K562 (cell line): Measurements from ENCODE around the gene ZDHHC8. TPM values are rescaled to one million over a fixed set of nuclear protein-coding genes. Genes with fewer than 3 reads are reported as not detected.

Experiments used
- ELF1 ChIP-seq: fragments of 200-800 bp; sonication (Bioruptor generic); IDR thresholded peaks from 2 replicates; pipeline ENCODE4 v1.6.1; 2016; ENCODE audit warnings: missing genetic modification characterization, missing compliant biosample characterization
- FOSL1 ChIP-seq: fragments of 200-800 bp; sonication (Bioruptor generic); conservative IDR thresholded peaks from 2 replicates; pipeline ENCODE4 v1.6.1; 2016; ENCODE audit warnings: missing genetic modification characterization, missing compliant biosample characterization
- HMG20A ChIP-seq: fragments of 450-650 bp; formaldehyde crosslinking; conservative IDR thresholded peaks from 2 replicates; pipeline ENCODE4 v1.4.0; 2020; ENCODE audit warnings: mild to moderate bottlenecking, mixed read lengths
- NELFE ChIP-seq: IDR thresholded peaks from 2 replicates; pipeline ENCODE4 v1.6.1; 2011; ENCODE audit warnings: mild to moderate bottlenecking; ENCODE audit not compliant: insufficient read depth, insufficient read length
- NFATC3 ChIP-seq: fragments of 450-650 bp; IDR thresholded peaks from 2 replicates; pipeline ENCODE4 v1.6.1; 2017; ENCODE audit warnings: mild to moderate bottlenecking
- NRF1 ChIP-seq, 2 experiments: fragments of 450-650 bp; IDR thresholded peaks in 1 of 2; conservative IDR thresholded peaks in 1 of 2; 2 replicates each; pipeline ENCODE4 v1.6.1; 2014; ENCODE audit warnings: mild to moderate bottlenecking in 2 of 2
- POLR2AphosphoS5 ChIP-seq: IDR thresholded peaks from 2 replicates; pipeline ENCODE4 v1.6.1; 2011; ENCODE audit warnings: mild to moderate bottlenecking, low read depth, low read length, moderate library complexity; ENCODE audit not compliant: control insufficient read depth, insufficient read depth
- XRCC3 ChIP-seq: fragments of 450-650 bp; IDR thresholded peaks from 2 replicates; pipeline ENCODE4 v1.6.1; 2017; ENCODE audit warnings: mild to moderate bottlenecking, moderate library complexity
- ZNF134 ChIP-seq: fragments of 250-450 bp; sonication (Bioruptor Pico); conservative IDR thresholded peaks from 2 replicates; pipeline ENCODE4 v1.4.0; 2020
- ZNF175 ChIP-seq: fragments of 200-800 bp; sonication (Bioruptor generic); IDR thresholded peaks from 2 replicates; pipeline ENCODE4 v1.6.1; 2016; ENCODE audit warnings: low read depth, mild to moderate bottlenecking, missing genetic modification characterization, missing compliant biosample characterization
- ZNF436 ChIP-seq: fragments of 250-450, 450-650 bp; sonication (Bioruptor Pico); formaldehyde crosslinking; IDR thresholded peaks from 2 replicates; pipeline ENCODE4 v1.7.0; 2020; ENCODE audit warnings: mild to moderate bottlenecking
- polyA plus RNA-seq, 8 experiments: library from polyadenylated mRNA; depleted of rRNA in 4 of 8; stranded (reverse) in 5 of 8; unstranded in 3 of 8; fragments of >200 nt; fragmentation: Nextera tagmentation in 2 of 8; fragmentation: Illumina TruSeq in 1 of 8; extraction: Ambion mirVana in 2 of 8; extraction: Trizol in 1 of 8; gene quantifications; 2 replicates each; pipeline versions ENCODE4 v1.2.1 to v1.2.3, GENCODE V29; 2011 to 2014; ENCODE audit warnings: inconsistent platforms in 1 of 8, missing spikeins in 1 of 8
- total RNA-seq, 7 experiments: library from RNA; depleted of rRNA in 6 of 7; stranded (reverse); fragments of >200 nt in 6 of 7; fragmentation: Illumina TruSeq in 2 of 7; extraction: Trizol in 2 of 7; gene quantifications; 2 replicates each; pipeline versions ENCODE4 v1.2.1 to v1.2.3, GENCODE V29; 2011 to 2021; ENCODE audit warnings: low replicate concordance in 1 of 7
- TF ChIP-seq, protein P1 (sequence below): fragments of 250-450 bp; sonication (Bioruptor Pico); IDR thresholded peaks from 2 replicates; pipeline ENCODE4 v1.4.0; 2020; ENCODE audit warnings: mild to moderate bottlenecking, moderate library complexity
- TF ChIP-seq, protein P2 (sequence below): fragments of 450-650 bp; IDR thresholded peaks from 2 replicates; pipeline ENCODE4 v1.6.1; 2017; ENCODE audit warnings: antibody characterized with exemption
- TF ChIP-seq, protein P3 (sequence below): fragments of 250-450 bp; sonication (Bioruptor Pico); IDR thresholded peaks from 2 replicates; pipeline ENCODE4 v1.8.0; 2022; ENCODE audit warnings: inconsistent platforms
- TF ChIP-seq, protein P4 (sequence below): fragments of 450-650 bp; formaldehyde crosslinking; IDR thresholded peaks from 2 replicates; pipeline ENCODE4 v1.4.0; 2022; ENCODE audit warnings: missing genetic modification characterization
- TF ChIP-seq, protein P5 (sequence below): sonication (generic); formaldehyde crosslinking; IDR thresholded peaks from 2 replicates; pipeline ENCODE4 v1.8.1; 2023; ENCODE audit warnings: mild to moderate bottlenecking, missing genetic modification reagents, moderate library complexity

The ZDHHC8 gene
- total and polyA plus RNA-seq, 9 of the 15 experiments (the other 6 are each of a cell fraction or from before 2014, with no cell fraction given) = 0.04 to 109 (median 16.4) TPM

DNA sequence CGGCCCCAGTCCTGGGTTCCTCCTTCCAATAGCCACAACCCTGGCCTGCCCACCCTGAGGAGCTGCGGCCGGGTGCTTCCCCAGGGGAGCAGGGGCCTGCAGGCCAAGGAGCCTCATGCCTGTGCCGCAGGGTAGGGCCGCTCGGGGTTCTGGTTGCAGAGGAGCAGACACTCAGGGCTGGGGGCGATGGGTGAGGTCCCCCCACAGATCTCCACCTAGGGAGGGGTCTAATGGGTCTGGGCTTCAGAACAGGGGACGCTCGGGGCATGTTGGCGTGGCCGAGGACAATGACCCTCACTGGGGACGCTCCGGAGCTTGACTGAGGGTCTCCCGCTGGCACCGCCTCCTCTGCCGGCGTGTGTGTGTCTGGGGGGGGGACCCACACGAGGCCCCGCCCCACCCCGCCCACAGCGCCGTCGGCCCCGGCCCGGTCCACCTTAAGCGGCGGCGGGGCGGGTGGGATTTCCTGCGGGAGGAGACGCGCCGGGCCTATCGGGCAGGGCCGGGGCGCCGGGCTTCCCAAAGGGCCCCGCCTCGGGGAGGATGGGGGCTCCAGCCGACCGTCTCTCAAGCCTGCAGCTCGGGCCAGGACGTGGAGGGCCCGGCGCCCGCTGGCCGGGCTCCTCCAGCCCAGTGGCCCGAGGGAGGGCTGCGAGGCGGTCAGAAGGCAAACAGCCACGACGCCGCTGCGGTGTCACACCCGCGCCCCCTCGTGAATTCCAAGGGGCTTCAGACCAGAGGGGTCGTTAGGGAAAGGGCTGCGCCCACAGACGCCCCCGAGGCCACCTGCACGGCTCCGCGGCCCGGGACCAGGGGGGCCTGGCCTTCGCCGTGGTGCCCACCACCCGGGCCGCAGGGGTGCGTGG lies 640 bp upstream of the ZDHHC8 start (continued):
- TF ChIP-seq NRF1 (conservative IDR thresholded peaks at IDR 0.05 in 1 of 2, IDR thresholded peaks at IDR 0.05 in 1 of 2) (peak; percentile 49 to 61; a peak in 2 of 4 replicates), NFATC3 (no peak), ZNF175 (CRISPR knock-in tag) (no peak), NELFE (no peak), HMG20A (no peak), ZNF134 (CRISPR knock-in tag) (no peak), ELF1 (tag) (no peak), POLR2AphosphoS5 (no peak), FOSL1 (no peak; the same call in 1 of the 2 replicates), ZNF436 (CRISPR knock-in tag) (peak; percentile 21; the same call in 1 of the 2 replicates), XRCC3 (no peak)
- TF ChIP-seq, protein P1, sequence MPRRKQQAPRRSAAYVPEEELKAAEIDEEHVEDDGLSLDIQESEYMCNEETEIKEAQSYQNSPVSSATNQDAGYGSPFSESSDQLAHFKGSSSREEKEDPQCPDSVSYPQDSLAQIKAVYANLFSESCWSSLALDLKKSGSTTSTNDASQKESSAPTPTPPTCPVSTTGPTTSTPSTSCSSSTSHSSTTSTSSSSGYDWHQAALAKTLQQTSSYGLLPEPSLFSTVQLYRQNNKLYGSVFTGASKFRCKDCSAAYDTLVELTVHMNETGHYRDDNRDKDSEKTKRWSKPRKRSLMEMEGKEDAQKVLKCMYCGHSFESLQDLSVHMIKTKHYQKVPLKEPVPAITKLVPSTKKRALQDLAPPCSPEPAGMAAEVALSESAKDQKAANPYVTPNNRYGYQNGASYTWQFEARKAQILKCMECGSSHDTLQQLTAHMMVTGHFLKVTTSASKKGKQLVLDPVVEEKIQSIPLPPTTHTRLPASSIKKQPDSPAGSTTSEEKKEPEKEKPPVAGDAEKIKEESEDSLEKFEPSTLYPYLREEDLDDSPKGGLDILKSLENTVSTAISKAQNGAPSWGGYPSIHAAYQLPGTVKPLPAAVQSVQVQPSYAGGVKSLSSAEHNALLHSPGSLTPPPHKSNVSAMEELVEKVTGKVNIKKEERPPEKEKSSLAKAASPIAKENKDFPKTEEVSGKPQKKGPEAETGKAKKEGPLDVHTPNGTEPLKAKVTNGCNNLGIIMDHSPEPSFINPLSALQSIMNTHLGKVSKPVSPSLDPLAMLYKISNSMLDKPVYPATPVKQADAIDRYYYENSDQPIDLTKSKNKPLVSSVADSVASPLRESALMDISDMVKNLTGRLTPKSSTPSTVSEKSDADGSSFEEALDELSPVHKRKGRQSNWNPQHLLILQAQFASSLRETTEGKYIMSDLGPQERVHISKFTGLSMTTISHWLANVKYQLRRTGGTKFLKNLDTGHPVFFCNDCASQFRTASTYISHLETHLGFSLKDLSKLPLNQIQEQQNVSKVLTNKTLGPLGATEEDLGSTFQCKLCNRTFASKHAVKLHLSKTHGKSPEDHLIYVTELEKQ (CRISPR knock-in tag) = 0 out of 2 replicates have a peak, but pooled peaks have one; percentile 32
- TF ChIP-seq, protein P2, sequence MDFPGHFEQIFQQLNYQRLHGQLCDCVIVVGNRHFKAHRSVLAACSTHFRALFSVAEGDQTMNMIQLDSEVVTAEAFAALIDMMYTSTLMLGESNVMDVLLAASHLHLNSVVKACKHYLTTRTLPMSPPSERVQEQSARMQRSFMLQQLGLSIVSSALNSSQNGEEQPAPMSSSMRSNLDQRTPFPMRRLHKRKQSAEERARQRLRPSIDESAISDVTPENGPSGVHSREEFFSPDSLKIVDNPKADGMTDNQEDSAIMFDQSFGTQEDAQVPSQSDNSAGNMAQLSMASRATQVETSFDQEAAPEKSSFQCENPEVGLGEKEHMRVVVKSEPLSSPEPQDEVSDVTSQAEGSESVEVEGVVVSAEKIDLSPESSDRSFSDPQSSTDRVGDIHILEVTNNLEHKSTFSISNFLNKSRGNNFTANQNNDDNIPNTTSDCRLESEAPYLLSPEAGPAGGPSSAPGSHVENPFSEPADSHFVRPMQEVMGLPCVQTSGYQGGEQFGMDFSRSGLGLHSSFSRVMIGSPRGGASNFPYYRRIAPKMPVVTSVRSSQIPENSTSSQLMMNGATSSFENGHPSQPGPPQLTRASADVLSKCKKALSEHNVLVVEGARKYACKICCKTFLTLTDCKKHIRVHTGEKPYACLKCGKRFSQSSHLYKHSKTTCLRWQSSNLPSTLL = no peak
- TF ChIP-seq, protein P3, sequence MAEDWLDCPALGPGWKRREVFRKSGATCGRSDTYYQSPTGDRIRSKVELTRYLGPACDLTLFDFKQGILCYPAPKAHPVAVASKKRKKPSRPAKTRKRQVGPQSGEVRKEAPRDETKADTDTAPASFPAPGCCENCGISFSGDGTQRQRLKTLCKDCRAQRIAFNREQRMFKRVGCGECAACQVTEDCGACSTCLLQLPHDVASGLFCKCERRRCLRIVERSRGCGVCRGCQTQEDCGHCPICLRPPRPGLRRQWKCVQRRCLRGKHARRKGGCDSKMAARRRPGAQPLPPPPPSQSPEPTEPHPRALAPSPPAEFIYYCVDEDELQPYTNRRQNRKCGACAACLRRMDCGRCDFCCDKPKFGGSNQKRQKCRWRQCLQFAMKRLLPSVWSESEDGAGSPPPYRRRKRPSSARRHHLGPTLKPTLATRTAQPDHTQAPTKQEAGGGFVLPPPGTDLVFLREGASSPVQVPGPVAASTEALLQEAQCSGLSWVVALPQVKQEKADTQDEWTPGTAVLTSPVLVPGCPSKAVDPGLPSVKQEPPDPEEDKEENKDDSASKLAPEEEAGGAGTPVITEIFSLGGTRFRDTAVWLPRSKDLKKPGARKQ = no peak
- TF ChIP-seq, protein P4, sequence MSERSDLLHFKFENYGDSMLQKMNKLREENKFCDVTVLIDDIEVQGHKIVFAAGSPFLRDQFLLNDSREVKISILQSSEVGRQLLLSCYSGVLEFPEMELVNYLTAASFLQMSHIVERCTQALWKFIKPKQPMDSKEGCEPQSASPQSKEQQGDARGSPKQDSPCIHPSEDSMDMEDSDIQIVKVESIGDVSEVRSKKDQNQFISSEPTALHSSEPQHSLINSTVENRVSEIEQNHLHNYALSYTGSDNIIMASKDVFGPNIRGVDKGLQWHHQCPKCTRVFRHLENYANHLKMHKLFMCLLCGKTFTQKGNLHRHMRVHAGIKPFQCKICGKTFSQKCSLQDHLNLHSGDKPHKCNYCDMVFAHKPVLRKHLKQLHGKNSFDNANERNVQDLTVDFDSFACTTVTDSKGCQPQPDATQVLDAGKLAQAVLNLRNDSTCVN (CRISPR knock-in tag) = no peak
- TF ChIP-seq, protein P5, sequence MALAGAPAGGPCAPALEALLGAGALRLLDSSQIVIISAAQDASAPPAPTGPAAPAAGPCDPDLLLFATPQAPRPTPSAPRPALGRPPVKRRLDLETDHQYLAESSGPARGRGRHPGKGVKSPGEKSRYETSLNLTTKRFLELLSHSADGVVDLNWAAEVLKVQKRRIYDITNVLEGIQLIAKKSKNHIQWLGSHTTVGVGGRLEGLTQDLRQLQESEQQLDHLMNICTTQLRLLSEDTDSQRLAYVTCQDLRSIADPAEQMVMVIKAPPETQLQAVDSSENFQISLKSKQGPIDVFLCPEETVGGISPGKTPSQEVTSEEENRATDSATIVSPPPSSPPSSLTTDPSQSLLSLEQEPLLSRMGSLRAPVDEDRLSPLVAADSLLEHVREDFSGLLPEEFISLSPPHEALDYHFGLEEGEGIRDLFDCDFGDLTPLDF (CRISPR knock-in tag) = 0 out of 2 replicates have a peak, but pooled peaks have one; percentile 23
